ENCODE measurements around the gene EFL1.
"Not testable (repeated sequence)": the region's sequence is repeated elsewhere in the genome, so short reads cannot be mapped to it uniquely, and the experiment has no call there.

Gene EFL1

GRCh38 chr15:82262422-82263026 is at the start of gene EFL1, which contains the start of gene SAXO2:
TSS of gene EFL1 (minus strand) at chr15:82262734. CDS start at chr15:82261778, 956 bp downstream.
TSS of gene SAXO2 (plus strand) at chr15:82262818. CDS start at chr15:82262880, 62 bp downstream.
- DNase-seq = peak; percentile 84

GRCh38 chr15:82311321-82311720 is 48.8 kb upstream of the EFL1 start:
- not testable (repeated sequence) for DNase-seq

- DNase-seq = no peak
Measured at GRCh38 chr15:82309802-82310201, 47.3 kb upstream of the EFL1 start.

GRCh38 chr15:82307714-82308081 is 45.2 kb upstream of the EFL1 start:
- DNase-seq = no peak

- DNase-seq = no peak
Measured at GRCh38 chr15:82306791-82307713, 44.5 kb upstream of the EFL1 start.

- DNase-seq = no peak
Measured at GRCh38 chr15:82305621-82306048, 43.1 kb upstream of the EFL1 start.

GRCh38 chr15:82304778-82305090 is 42.2 kb upstream of the EFL1 start:
- DNase-seq = no peak

GRCh38 chr15:82303956-82304777 is 41.6 kb upstream of the EFL1 start:
- no peak for DNase-seq

GRCh38 chr15:82301296-82302016 is 38.9 kb upstream of the EFL1 start:
- no peak for DNase-seq

- no peak for DNase-seq
Measured at GRCh38 chr15:82300883-82301282, 38.3 kb upstream of the EFL1 start.

GRCh38 chr15:82300326-82300725 is 37.8 kb upstream of the EFL1 start:
- DNase-seq = not testable (repeated sequence)

GRCh38 chr15:82299511-82299914 is 37.0 kb upstream of the EFL1 start:
- DNase-seq = not testable (repeated sequence)

- DNase-seq = no peak
Measured at GRCh38 chr15:82298520-82298919, 36.0 kb upstream of the EFL1 start.

GRCh38 chr15:82298032-82298431 is 35.5 kb upstream of the EFL1 start:
- no peak for DNase-seq

GRCh38 chr15:82297546-82297945 is 35.0 kb upstream of the EFL1 start:
- DNase-seq = no peak

- peak; percentile 74 for DNase-seq
Measured at GRCh38 chr15:82294061-82294690, 31.6 kb upstream of the EFL1 start.

- no peak for DNase-seq
Measured at GRCh38 chr15:82292271-82292670, 29.7 kb upstream of the EFL1 start.

- DNase-seq = not testable (repeated sequence)
Measured at GRCh38 chr15:82288202-82288601, 25.7 kb upstream of the EFL1 start.

- not testable (repeated sequence) for DNase-seq
Measured at GRCh38 chr15:82286475-82286874, 23.9 kb upstream of the EFL1 start.

- not testable (repeated sequence) for DNase-seq
Measured at GRCh38 chr15:82284381-82284780, 21.8 kb upstream of the EFL1 start.

GRCh38 chr15:82282386-82282785 is 19.9 kb upstream of the EFL1 start:
- not testable (repeated sequence) for DNase-seq

- DNase-seq = not testable (repeated sequence)
Measured at GRCh38 chr15:82281276-82281675, 18.7 kb upstream of the EFL1 start.
